NCI-H2107 (cell line): Measurements from ENCODE around the gene TMEM163.

Source experiments
- DNase-seq: peaks from one replicate; lab custom pipeline; 2025; lab: John Stamatoyannopoulos, UW

TMEM163 gene

GRCh38 chr2:134407154-134407890, 311.5 kb downstream of the TMEM163 start:
- DNase-seq = no peak

GRCh38 chr2:134406736-134407135, 312.1 kb downstream of the TMEM163 start:
- no peak for DNase-seq

- DNase-seq = no peak
These were observed 312.5 kb downstream of the TMEM163 start for GRCh38 chr2:134406311-134406710.
